ENCODE results near the gene SLC6A4. TPM values are rescaled to one million over a fixed set of nuclear protein-coding genes. Genes with fewer than 3 reads are reported as not detected.

SLC6A4 gene
- total RNA-seq, 1 experiment from 2014 or later: 20.6 TPM

GRCh38 chr17:30229012-30229411 lies 6.5 kb downstream of the SLC6A4 start:
- Mint-ChIP-seq H3K4me1 (ENCODE audit: low read depth, unreplicated experiment) (peaks cover 64% of the 10 kb centered on the region), H3K4me3 (ENCODE audit: unreplicated experiment) (no peak overlapping the region), H3K27ac (ENCODE audit: unreplicated experiment) (peak overlapping the region; percentile 93), H3K36me3 (ENCODE audit: insufficient read depth, unreplicated experiment) (peaks cover 16% of the 10 kb centered on the region), H3K9me3 (ENCODE audit: unreplicated experiment) (no peaks in the 10 kb centered on the region), H3K27me3 (ENCODE audit: insufficient read depth, unreplicated experiment) (no peaks in the 10 kb centered on the region)
- DNase-seq: no peak
- POLR2A ChIA-PET: no interaction called here
- CTCF ChIA-PET: no interaction called here
- no TSS peak for BruUV-seq (replicated peaks)
- TF ChIP-seq CTCF (IDR thresholded peaks at IDR 0.05; ENCODE audit: insufficient read depth in 1 of 2, low read depth in 1 of 2, low read length in 1 of 2, severe bottlenecking in 1 of 2, unreplicated experiment in 1 of 2): no peak
- Histone ChIP-seq H3K4me3 (ENCODE audit: low read depth, low read length) (no peak overlapping the region), H3K9me3 (no peaks in the 10 kb centered on the region), H3K4me1 (peaks cover 57% of the 10 kb centered on the region), H3K27me3 (replicated peaks; ENCODE audit: control insufficient read depth, insufficient read depth, low read length) (no peaks in the 10 kb centered on the region), H3K36me3 (ENCODE audit: control insufficient read depth, insufficient read depth, low read length) (no peaks in the 10 kb centered on the region)
- intact Hi-C loops (cut with micrococcal nuclease; ENCODE audit: unreplicated experiment): no loop called here

- TF ChIP-seq CTCF (IDR thresholded peaks at IDR 0.05; ENCODE audit: insufficient read depth in 1 of 2, low read depth in 1 of 2, low read length in 1 of 2, severe bottlenecking in 1 of 2, unreplicated experiment in 1 of 2): no peak
- Mint-ChIP-seq H3K27me3 (ENCODE audit: insufficient read depth, unreplicated experiment) (no peaks in the 10 kb centered on the region), H3K4me1 (ENCODE audit: low read depth, unreplicated experiment) (peaks cover 68% of the 10 kb centered on the region), H3K36me3 (ENCODE audit: insufficient read depth, unreplicated experiment) (peaks cover 16% of the 10 kb centered on the region), H3K4me3 (ENCODE audit: unreplicated experiment) (no peak overlapping the region), H3K27ac (ENCODE audit: unreplicated experiment) (peak overlapping the region; percentile 93), H3K9me3 (ENCODE audit: unreplicated experiment) (no peaks in the 10 kb centered on the region)
- no peak for DNase-seq
- Histone ChIP-seq H3K27me3 (replicated peaks; ENCODE audit: control insufficient read depth, insufficient read depth, low read length) (no peaks in the 10 kb centered on the region), H3K36me3 (ENCODE audit: control insufficient read depth, insufficient read depth, low read length) (no peaks in the 10 kb centered on the region), H3K4me3 (ENCODE audit: low read depth, low read length) (no peak overlapping the region), H3K9me3 (no peaks in the 10 kb centered on the region), H3K4me1 (peaks cover 61% of the 10 kb centered on the region)
- BruUV-seq (replicated peaks): no TSS peak
- intact Hi-C loops (cut with micrococcal nuclease; ENCODE audit: unreplicated experiment): no loop called here
- POLR2A ChIA-PET: no interaction called here
- CTCF ChIA-PET: interaction anchor here (0.6 kb wide), 1 partner anchor 536 kb away, joined by 3 read pairs; no protein-coding TSS in a partner anchor
Measured at GRCh38 chr17:30228011-30228410, 7.5 kb downstream of the SLC6A4 start.

- intact Hi-C loops (cut with micrococcal nuclease; ENCODE audit: unreplicated experiment): loop anchor here (1.0 kb wide), 2 partner anchors 8 to 36 kb away; partner anchors contain the start of gene SLC6A4
- Histone ChIP-seq H3K4me1 (peaks cover 66% of the 10 kb centered on the region), H3K9me3 (no peaks in the 10 kb centered on the region), H3K4me3 (ENCODE audit: low read depth, low read length) (no peak overlapping the region), H3K36me3 (ENCODE audit: control insufficient read depth, insufficient read depth, low read length) (no peaks in the 10 kb centered on the region), H3K27me3 (replicated peaks; ENCODE audit: control insufficient read depth, insufficient read depth, low read length) (no peaks in the 10 kb centered on the region)
- Mint-ChIP-seq H3K9me3 (ENCODE audit: unreplicated experiment) (no peaks in the 10 kb centered on the region), H3K4me1 (ENCODE audit: low read depth, unreplicated experiment) (peaks cover 68% of the 10 kb centered on the region), H3K36me3 (ENCODE audit: insufficient read depth, unreplicated experiment) (peaks cover 16% of the 10 kb centered on the region), H3K27me3 (ENCODE audit: insufficient read depth, unreplicated experiment) (no peaks in the 10 kb centered on the region), H3K27ac (ENCODE audit: unreplicated experiment) (peak overlapping the region; percentile 93), H3K4me3 (ENCODE audit: unreplicated experiment) (no peak overlapping the region)
- no TSS peak for BruUV-seq (replicated peaks)
- no peak for TF ChIP-seq CTCF (IDR thresholded peaks at IDR 0.05; ENCODE audit: insufficient read depth in 1 of 2, low read depth in 1 of 2, low read length in 1 of 2, severe bottlenecking in 1 of 2, unreplicated experiment in 1 of 2)
- CTCF ChIA-PET: interaction anchor here (3.2 kb wide), 1 partner anchor 9 kb away, joined by 16 read pairs; the partner anchor contains the start of gene SLC6A4
- POLR2A ChIA-PET: interaction anchor here (0.5 to 1.9 kb wide), 2 partner anchors 9 to 856 kb away, joined by 5 to 6 read pairs; partner anchors contain the start of gene SLC6A4
- no peak for DNase-seq
Measured at GRCh38 chr17:30226878-30227277, 8.6 kb downstream of the SLC6A4 start.
